ENCODE measurements around the gene FAM193B.

DNA sequence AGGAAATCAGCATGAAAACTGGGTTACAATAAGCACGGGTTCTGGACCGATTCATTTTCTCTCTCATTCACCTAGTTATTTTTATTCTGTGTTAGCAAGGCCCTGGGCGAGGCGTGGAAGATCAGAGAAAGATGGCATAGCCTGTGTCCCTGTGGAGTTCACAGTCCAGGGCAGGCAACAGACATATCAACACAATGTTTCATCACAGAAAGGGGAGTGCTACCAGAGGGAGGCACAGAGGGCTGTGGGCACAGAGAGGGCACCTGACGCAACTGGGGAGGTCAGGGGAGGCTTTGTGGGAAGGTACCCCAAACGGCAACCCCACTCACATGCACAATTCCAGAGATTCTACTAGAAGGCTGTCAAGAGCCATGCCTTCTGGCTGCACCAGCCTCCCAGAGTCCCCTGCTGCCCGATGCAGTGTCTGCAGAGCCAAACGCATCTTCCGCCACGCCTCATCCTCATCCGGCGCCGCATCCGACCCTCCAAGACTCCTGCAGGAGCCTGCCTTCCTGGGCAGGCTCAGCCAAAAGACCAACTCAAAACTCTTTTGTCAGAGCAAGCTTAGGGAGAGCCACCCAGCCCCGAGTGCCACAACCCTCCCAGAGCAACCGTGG, 1.4 kb downstream of the FAM193B start:
- no peak for TF ChIP-seq FOXJ3 (CRISPR knock-in tag; IDR thresholded peaks at IDR 0.05)
- no peak for TF ChIP-seq YY1 (IDR thresholded peaks at IDR 0.05; ENCODE audit: low read depth)
